ENCODE results near the gene THUMPD2. TPM values are rescaled to one million over a fixed set of nuclear protein-coding genes. Genes with fewer than 3 reads are reported as not detected.
A peak's percentile ranks its signal among the peaks of the same experiment; 100 is the strongest.

THUMPD2 gene, protein sequence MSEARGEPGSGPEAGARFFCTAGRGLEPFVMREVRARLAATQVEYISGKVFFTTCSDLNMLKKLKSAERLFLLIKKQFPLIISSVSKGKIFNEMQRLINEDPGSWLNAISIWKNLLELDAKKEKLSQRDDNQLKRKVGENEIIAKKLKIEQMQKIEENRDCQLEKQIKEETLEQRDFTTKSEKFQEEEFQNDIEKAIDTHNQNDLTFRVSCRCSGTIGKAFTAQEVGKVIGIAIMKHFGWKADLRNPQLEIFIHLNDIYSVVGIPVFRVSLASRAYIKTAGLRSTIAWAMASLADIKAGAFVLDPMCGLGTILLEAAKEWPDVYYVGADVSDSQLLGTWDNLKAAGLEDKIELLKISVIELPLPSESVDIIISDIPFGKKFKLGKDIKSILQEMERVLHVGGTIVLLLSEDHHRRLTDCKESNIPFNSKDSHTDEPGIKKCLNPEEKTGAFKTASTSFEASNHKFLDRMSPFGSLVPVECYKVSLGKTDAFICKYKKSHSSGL
- total RNA-seq (2014; rRNA removed; shearing (Covaris generic)) (5.6 and 13.9 TPM in 2 replicates), polyA plus RNA-seq (2016; fragmentation: Nextera tagmentation; extraction: Ambion mirVana) (4.1 and 5.8 TPM in 2 replicates)

DNA sequence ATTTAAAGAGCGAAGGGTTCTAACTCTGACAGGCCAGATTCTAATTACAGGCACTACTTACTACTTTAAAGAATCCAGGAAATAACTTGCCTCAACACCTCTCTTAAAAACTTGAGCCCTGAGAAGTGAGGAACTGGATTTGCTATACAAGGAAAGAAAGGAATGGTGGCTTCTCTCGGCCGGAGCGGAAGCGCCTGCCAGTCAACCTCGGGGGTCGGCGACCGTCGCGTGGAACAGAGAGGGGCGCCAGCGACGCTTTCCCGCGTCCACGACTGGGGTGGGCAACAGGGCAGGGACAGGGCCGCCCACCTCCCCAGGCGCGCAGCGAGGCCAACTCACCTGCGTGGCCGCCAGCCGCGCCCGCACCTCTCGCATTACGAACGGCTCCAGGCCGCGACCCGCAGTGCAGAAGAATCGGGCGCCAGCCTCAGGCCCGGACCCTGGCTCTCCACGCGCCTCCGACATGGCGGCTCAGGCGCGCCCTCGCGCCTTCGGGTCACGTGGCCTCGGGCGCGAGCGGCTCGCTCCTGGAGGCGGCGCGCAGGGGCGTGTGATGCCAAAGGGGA lies at the start of gene THUMPD2:
Gene THUMPD2 (minus strand): TSS at position 484 of the 566 bp plus-strand sequence. CDS start 19 bp downstream, at position 465.
- Histone ChIP-seq H3K36me3 (ENCODE audit: low read depth) (no peaks in the 10 kb centered on the region), H3K4me1 (ENCODE audit: insufficient read depth) (peaks cover 22% of the 10 kb centered on the region), H3K9ac (peak within 1 kb of the TSS; percentile 91), H3K4me2 (ENCODE audit: unreplicated experiment) (peak within 1 kb of the TSS; percentile 96), H3K4me3 (peak within 1 kb of the TSS; percentile 86), H4K20me1 (ENCODE audit: insufficient read depth) (no peaks in the 10 kb centered on the region; the same call in 1 of the 2 replicates), H3K27me3 (replicated peaks; ENCODE audit: insufficient read depth) (no peaks in the 10 kb centered on the region), H3K9me3 (ENCODE audit: low read depth) (no peaks in the 10 kb centered on the region), H2AFZ (peak within 1 kb of the TSS; percentile 92), H3K79me2 (ENCODE audit: insufficient read depth) (peaks cover 51% of the 10 kb centered on the region), H3K27ac (peak within 1 kb of the TSS; percentile 11; the same call in 1 of the 2 replicates), H3K9me2 (ENCODE audit: insufficient read depth) (no peaks in the 10 kb centered on the region), H3F3A (ENCODE audit: insufficient read depth) (peaks cover 5% of the 10 kb centered on the region; the same call in 1 of the 2 replicates)
- WGBS, 2 experiments (ENCODE audit: low coverage in 1 of 2, low lambda C conversion rate in 2 of 2, missing lambda C conversion rate in 2 of 2), result 1% methylated on average over 54 of the region's 54 CpGs
- DNase-seq, result peak; percentile 88
- TF ChIP-seq EZH2 (IDR thresholded peaks at IDR 0.05; ENCODE audit: insufficient read depth, poor library complexity, severe bottlenecking) (no peak), EZH2phosphoT487 (IDR thresholded peaks at IDR 0.05; ENCODE audit: insufficient read depth, low read depth) (no peak)
- in situ Hi-C loops (cut with MboI), result no loop called here

DNA sequence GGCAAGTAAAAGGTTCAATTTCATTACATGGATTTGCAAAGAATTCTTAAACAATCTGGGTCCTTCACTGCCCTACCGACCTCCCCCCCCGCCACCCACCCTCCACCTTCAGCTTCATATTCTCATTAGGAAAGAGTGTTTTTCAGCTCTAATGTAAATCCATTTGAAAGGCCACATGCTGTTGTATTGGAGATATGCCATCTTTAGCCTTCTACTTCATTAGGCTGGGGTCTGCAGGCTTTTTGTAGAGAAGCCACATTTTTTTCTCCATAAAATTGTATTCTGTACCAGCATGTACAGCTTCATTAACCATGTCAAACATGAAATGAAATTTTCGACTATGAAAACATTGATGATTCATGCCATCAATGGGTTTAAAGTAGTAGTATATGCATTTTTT lies 42.8 kb upstream of the THUMPD2 start:
- TF ChIP-seq EZH2phosphoT487 (IDR thresholded peaks at IDR 0.05; ENCODE audit: insufficient read depth, low read depth), result no peak
- no peak for TF ChIP-seq EZH2 (IDR thresholded peaks at IDR 0.05; ENCODE audit: insufficient read depth, poor library complexity, severe bottlenecking)
- no peak overlapping the region for H3K9ac ChIP-seq
- H3K27me3 ChIP-seq (replicated peaks; ENCODE audit: insufficient read depth), result peaks cover 13% of the 10 kb centered on the region
- 23 to 35% methylated on average over 3 of the region's 3 CpGs for WGBS, 2 experiments (ENCODE audit: low coverage in 1 of 2, low lambda C conversion rate in 2 of 2, missing lambda C conversion rate in 2 of 2)
- no peaks in the 10 kb centered on the region for H3K4me1 ChIP-seq (ENCODE audit: insufficient read depth)
- H3K27ac ChIP-seq, result no peak overlapping the region
- H4K20me1 ChIP-seq (ENCODE audit: insufficient read depth), result no peaks in the 10 kb centered on the region
- DNase-seq, result no peak
- in situ Hi-C loops (cut with MboI), result no loop called here
- H3K4me3 ChIP-seq, result no peak overlapping the region
- H2AFZ ChIP-seq, result no peak overlapping the region
- H3K4me2 ChIP-seq (ENCODE audit: unreplicated experiment), result no peak overlapping the region
- no peaks in the 10 kb centered on the region for H3K9me2 ChIP-seq (ENCODE audit: insufficient read depth)
- H3K9me3 ChIP-seq (ENCODE audit: low read depth), result no peaks in the 10 kb centered on the region
- no peaks in the 10 kb centered on the region for H3F3A ChIP-seq (ENCODE audit: insufficient read depth)
- no peaks in the 10 kb centered on the region for H3K36me3 ChIP-seq (ENCODE audit: low read depth)
- H3K79me2 ChIP-seq (ENCODE audit: insufficient read depth), result no peaks in the 10 kb centered on the region

DNA sequence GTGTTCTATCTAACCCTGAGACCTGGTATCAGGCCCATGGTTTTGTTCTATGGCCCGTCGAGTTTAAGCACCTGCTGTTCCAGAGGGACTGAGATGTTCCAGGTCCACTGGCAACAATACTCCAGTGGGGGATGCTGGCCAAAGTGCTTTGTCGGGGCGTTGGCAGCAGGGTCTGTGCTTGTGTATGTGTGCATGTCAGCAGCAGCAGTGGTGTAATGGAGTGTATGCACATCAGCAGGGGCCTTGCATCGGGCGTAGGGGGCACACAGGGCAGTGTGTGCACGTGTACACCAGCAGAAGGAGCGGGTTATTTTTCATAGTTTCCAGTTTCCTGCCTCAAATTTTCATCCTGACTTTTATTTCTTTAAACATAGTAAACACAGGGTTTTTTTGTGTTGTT lies 37.8 kb upstream of the THUMPD2 start:
- no peaks in the 10 kb centered on the region for H3K79me2 ChIP-seq (ENCODE audit: insufficient read depth)
- H3K9me2 ChIP-seq (ENCODE audit: insufficient read depth), result no peaks in the 10 kb centered on the region
- H2AFZ ChIP-seq, result no peak overlapping the region
- in situ Hi-C loops (cut with MboI), result no loop called here
- H3K9me3 ChIP-seq (ENCODE audit: low read depth), result no peaks in the 10 kb centered on the region
- no peak for DNase-seq
- no peak overlapping the region for H3K4me3 ChIP-seq
- H4K20me1 ChIP-seq (ENCODE audit: insufficient read depth), result no peaks in the 10 kb centered on the region
- H3K9ac ChIP-seq, result no peak overlapping the region
- H3F3A ChIP-seq (ENCODE audit: insufficient read depth), result no peaks in the 10 kb centered on the region
- H3K4me1 ChIP-seq (ENCODE audit: insufficient read depth), result no peaks in the 10 kb centered on the region
- H3K27ac ChIP-seq, result no peak overlapping the region
- H3K36me3 ChIP-seq (ENCODE audit: low read depth), result no peaks in the 10 kb centered on the region
- H3K4me2 ChIP-seq (ENCODE audit: unreplicated experiment), result no peak overlapping the region
- 49 to 53% methylated on average over 8 of the region's 8 CpGs for WGBS, 2 experiments (ENCODE audit: low coverage in 1 of 2, low lambda C conversion rate in 2 of 2, missing lambda C conversion rate in 2 of 2)
- TF ChIP-seq EZH2phosphoT487 (IDR thresholded peaks at IDR 0.05; ENCODE audit: insufficient read depth, low read depth) (no peak), EZH2 (IDR thresholded peaks at IDR 0.05; ENCODE audit: insufficient read depth, poor library complexity, severe bottlenecking) (no peak)
- peaks cover 18% of the 10 kb centered on the region; the same call in 1 of the 2 replicates for H3K27me3 ChIP-seq (replicated peaks; ENCODE audit: insufficient read depth)

DNA sequence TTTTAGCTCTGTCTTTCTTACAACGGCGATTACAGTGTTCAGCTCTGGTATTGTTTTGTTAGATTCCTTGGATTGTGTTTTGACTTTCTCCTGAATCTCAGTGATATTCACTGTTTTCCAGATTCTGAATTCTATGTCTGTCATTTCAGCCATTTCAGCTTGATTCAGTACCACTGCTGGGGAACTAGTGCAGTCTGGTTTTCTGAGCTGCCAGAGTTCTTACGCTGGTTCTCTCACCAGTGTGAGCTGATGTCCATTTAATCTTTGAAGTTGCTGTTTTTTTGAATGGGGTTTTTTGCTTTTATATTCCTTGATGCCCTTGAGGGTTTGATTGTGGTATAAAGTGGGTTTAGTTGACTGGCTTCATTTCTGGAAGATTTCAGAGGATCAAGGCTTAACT lies 37.4 kb upstream of the THUMPD2 start:
- no peaks in the 10 kb centered on the region for H3K9me2 ChIP-seq (ENCODE audit: insufficient read depth)
- no peak overlapping the region for H3K4me3 ChIP-seq
- H3K4me2 ChIP-seq (ENCODE audit: unreplicated experiment), result no peak overlapping the region
- H3K36me3 ChIP-seq (ENCODE audit: low read depth), result no peaks in the 10 kb centered on the region
- no peak for DNase-seq
- no peaks in the 10 kb centered on the region for H3K9me3 ChIP-seq (ENCODE audit: low read depth)
- H3K9ac ChIP-seq, result no peak overlapping the region
- H3K4me1 ChIP-seq (ENCODE audit: insufficient read depth), result no peaks in the 10 kb centered on the region
- H3K79me2 ChIP-seq (ENCODE audit: insufficient read depth), result no peaks in the 10 kb centered on the region
- H3K27ac ChIP-seq, result no peak overlapping the region
- WGBS, 2 experiments (ENCODE audit: low coverage in 1 of 2, low lambda C conversion rate in 2 of 2, missing lambda C conversion rate in 2 of 2), result 84 to 86% methylated on average over 3 of the region's 3 CpGs
- peaks cover 18% of the 10 kb centered on the region; the same call in 1 of the 2 replicates for H3K27me3 ChIP-seq (replicated peaks; ENCODE audit: insufficient read depth)
- no peak overlapping the region for H2AFZ ChIP-seq
- H4K20me1 ChIP-seq (ENCODE audit: insufficient read depth), result no peaks in the 10 kb centered on the region
- in situ Hi-C loops (cut with MboI), result no loop called here
- TF ChIP-seq EZH2phosphoT487 (IDR thresholded peaks at IDR 0.05; ENCODE audit: insufficient read depth, low read depth) (no peak), EZH2 (IDR thresholded peaks at IDR 0.05; ENCODE audit: insufficient read depth, poor library complexity, severe bottlenecking) (no peak)
- no peaks in the 10 kb centered on the region for H3F3A ChIP-seq (ENCODE audit: insufficient read depth)
